Stimulated activated CD8-positive, alpha-beta memory T cell treated with anti-CD3 and anti-CD28 coated beads, Interleukin-15, amount 100 ng/mL, for 48 hours (primary cell): Measurements from ENCODE around the gene BTBD9.
"Not testable (repeated sequence)": the region's sequence is repeated elsewhere in the genome, so short reads cannot be mapped to it uniquely, and the experiment has no call there.

Source experiments
- DNase-seq, 2 donors: peaks; one replicate each; pipeline ENCODE4 v3.0.0-alpha.2; 2020; ENCODE audit warnings: low read depth in 2 of 2

Gene BTBD9

DNA sequence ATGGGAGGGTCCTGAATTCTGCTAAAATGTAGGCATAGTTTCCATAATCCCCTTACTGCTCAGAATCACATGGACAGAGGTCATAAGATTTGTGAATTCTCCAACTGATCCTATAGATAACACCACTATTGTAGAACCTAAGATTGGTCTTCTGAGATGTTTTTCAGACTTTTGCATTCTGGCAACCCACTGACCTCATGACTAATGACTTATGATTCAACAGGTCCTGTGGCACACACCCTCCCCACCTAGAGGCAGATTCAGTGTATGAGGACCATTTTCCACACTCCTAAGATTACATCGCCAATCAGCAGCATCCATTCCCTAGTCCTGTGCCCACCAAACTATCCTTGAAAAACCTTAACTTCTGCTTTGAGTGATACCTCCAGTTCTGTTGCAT, 207.2 kb downstream of the BTBD9 start:
- DNase-seq: no peak

DNA sequence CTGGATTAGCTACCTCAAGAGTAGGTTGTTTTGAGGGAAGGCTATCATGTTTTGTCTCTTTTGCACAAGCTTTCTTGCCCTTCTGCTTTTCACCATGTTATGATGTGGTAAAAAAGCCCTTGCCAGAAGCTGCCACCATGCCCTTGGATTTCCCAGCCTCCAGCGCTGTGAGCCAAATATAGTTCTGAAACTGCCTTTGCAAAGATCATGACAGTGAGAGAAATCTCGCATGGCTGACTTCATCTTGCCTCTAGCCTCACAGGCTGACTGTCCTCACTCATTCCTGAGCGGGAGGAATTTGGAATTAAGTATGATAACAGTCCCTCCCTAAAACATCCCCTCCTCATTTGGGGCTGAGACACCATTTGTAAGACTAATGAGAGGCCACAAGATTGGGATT, 207.7 kb downstream of the BTBD9 start:
- DNase-seq: no peak

DNA sequence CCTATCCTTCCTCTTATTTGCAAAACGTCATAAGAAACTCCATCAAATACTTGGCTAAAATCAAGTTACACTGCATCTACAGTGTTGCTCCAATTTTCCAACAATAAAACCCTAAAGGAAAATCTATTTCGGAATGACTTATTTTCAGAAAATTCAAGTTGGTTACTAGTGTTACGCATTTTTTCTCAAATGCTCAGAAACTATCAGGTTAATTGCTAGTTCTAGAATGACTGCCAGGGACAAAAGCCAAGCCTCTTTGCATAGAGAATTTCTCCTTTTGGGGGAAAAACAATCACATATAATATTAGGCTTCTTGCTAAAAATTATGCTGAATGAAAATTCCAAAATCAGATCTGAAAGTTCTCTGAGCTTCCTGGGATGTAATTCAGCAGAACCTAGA, 210.2 kb downstream of the BTBD9 start:
- DNase-seq: no peak

- DNase-seq: no peak
These were observed 212.1 kb downstream of the BTBD9 start for GRCh38 chr6:38427492-38428210.

GRCh38 chr6:38425788-38426488, 213.8 kb downstream of the BTBD9 start:
- not testable (repeated sequence) for DNase-seq

GRCh38 chr6:38423746-38424145, 216.0 kb downstream of the BTBD9 start:
- no peak for DNase-seq

- no peak for DNase-seq
These were observed 219.5 kb downstream of the BTBD9 start for GRCh38 chr6:38420207-38420606.

DNA sequence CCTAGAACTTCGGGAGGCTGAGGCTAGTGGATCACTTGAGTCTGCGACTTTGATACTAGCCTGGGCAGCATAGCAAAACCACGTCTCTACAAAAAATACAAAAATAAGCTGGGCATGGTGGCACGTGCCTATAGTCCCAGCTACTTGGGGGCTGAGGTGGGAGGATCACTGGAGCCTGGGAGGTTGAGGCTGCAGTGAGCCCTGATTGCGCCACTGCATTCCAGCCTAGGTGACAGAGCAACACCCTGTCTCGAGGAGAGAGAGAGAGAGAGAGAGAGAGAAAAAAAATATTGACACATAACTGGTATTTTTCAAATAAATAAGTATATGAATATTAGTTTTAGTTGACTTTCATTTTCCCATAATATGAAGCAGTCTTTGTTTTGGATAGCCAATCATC, 222.2 kb downstream of the BTBD9 start:
- no peak for DNase-seq

GRCh38 chr6:38415231-38416005, 224.3 kb downstream of the BTBD9 start:
- DNase-seq: no peak

GRCh38 chr6:38413102-38413800, 226.5 kb downstream of the BTBD9 start:
- no peak for DNase-seq

DNA sequence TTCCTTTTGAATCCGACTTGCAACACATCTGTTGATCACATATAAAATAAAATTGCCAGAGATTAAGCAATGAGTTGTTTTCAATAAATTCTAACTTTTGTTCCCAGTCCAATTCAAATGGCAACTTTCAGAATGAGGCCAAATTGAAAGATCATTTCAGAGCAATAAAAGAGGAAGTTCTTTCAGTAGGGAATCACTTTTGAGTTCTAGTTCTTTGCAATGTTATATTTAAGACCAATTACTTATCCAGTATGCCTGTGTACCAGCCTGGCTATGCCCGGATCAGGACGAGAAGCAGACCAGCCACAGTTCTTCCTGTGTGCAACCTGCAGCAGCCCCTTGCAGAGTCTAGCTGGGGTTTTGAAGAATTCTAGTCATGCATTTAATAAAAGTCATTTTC, 232.5 kb downstream of the BTBD9 start:
- no peak for DNase-seq

DNA sequence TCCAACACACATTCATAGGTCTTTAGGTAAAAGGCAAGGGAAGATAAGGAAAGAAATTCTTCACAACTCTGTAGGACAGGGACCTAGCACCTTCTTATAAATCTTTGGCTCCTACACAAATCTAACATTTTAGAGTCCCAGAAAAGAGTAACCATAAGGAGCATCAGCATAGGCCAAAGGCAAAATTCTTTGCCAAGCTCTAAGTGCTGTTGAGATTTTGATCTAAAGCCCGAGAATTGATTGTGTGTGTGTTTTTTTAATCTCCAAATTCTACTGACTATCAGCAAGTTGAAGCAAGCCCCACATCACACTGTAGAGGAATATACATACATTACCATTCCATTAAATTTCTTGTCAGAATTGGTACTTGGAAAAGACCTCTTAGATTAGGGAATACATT, 233.6 kb downstream of the BTBD9 start:
- DNase-seq: no peak

- DNase-seq: no peak
These were observed 234.7 kb downstream of the BTBD9 start for GRCh38 chr6:38404900-38405556.

GRCh38 chr6:38404355-38404754, 235.4 kb downstream of the BTBD9 start:
- no peak for DNase-seq

DNA sequence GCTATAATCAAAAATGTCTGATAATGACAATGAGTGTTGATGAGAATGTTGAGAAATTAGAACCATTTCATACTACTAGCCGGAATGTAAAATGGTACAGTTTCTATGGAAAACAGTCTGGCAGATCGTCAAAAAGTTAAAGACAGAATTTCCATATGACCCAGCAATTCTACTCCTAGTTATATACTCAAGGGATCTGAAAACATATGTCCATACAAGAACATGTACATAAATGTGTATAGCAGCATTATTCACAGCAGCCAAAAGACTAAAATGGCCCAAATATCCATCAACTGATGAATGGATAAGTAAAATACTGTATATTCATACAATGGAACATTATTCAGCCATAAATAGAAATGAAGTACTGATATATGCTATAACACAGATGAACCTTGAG, 236.2 kb downstream of the BTBD9 start:
- DNase-seq: no peak

DNA sequence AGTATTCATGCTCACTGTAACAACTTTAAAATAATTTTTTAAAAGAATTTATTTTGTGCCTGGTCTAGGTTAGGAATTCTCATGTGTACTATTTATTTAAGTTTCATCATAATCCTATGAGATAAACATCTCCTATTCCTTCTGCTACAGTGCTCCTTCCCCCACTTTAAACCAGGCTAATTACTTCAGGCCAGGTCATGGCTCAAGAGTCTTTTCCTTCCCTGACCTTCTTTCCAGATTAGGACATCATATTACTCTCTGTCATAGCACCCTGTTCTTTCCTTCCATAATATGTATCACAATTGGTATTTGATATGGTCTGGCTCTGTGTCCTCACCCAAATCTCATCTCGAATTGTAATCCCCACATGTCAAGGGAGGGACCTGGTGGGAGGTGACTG, 239.0 kb downstream of the BTBD9 start:
- no peak for DNase-seq

DNA sequence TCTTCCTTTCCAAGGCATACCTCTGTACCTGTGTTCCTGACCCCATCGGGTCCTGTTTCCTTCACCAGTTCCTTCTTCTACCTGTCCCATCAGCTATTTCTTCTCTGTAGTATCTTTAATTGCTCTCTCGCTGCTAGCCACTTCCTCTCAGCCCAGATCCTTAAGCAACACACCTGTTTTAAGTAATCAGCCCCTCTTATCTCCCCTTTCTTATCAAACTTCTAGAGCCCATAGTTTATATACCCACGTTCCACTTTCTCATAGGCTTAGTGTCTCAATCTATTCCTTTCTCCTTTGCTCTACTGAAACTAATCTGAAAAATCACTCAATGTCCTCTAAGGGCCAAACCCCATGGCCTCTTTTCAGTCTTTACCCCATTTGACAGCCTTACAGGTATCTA, 239.6 kb downstream of the BTBD9 start:
- DNase-seq: no peak

GRCh38 chr6:38396209-38396608, 243.5 kb downstream of the BTBD9 start:
- DNase-seq: no peak

DNA sequence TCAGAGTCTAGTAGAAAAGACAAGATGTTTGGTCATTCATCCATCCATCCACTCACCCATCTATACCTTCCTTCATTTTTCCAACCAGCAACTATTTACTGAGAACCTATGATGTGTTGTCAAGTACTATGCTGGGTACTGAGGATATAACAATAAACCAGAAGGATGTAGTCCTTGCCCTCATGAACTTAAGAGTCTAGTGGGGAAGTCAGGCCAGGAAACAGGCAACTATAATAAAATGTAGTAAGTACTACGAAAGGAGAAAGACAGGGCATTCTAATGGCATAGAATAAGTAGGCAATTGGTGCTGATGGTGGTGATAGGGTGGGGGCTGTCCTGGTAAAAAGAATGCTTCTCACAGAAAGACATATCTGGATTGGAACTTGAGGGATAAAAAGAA, 245.7 kb downstream of the BTBD9 start:
- no peak for DNase-seq

DNA sequence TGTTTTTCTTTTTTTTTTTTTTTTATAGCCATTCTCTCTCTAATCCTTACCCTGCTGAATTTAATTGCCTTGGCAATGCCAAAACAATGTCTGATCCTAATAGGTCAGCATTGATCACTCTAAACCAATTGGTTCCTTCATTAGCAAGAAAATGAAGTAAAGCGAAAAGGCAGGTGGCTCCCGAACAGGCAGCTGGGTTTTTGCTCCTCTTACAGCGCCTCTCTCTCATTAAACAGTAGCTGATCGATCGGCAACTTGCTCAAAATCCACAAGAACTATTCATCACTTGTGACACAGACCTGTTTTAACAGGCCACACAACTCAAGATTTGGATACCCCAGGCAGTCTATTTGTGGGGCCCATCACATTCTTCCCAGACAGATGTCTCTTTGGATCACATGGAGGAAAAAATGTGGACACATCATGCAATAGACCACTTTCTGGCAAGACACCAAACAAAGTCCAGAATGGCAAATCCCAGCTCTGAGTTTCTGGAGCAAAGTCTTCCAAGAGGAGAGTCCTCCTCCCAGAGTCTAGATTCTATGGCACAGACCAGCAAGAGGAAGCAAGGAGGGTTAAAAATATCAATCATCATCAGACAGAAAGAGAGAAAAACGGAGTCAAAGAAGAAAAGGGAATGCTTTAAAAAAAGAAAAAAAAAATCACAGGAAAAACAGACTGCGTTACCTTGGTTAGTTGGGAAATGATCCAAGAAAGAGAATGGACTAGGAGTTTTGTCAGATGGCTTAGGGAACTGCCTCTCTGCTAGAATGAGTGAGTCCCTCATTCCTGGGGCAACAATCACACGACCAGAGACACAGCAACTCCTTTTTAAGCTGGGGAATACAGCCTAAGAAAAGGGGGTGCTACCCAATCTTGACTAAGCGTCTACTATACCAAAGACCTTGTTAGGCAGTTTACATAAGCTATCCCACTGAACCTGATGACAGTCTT, 247.8 kb downstream of the BTBD9 start:
- DNase-seq: no peak

DNA sequence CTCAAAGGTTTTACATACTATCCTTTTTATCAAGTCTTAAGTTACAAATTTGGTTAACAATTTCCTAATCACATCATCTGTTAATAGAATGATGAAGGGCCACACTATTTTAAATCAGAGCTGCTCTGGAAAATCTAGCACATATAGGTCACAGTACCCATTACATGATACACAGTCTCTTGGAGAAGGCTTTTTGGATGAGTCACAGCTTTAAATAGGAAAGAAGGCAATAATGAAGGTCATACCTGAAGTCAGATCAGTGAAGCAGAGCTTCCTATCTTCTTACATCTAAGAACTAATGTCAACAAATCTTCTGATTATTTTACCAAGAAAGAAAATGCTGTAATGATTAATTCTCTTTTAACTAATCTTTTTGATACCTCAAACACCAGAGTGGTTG, 248.5 kb downstream of the BTBD9 start:
- no peak for DNase-seq
